Natural killer cell (primary cell): ENCODE results near the gene SCN7A. TPM values are rescaled to one million over a fixed set of nuclear protein-coding genes. Genes with fewer than 3 reads are reported as not detected.

Experiments used
- ATAC-seq, 3 donors: fragments of 150-1000 bp in 2 of 3; fragments of 200-7000 bp in 1 of 3; cut with Tn5 transposase; 1 replicate in 1 of 3; 2 replicates in 2 of 3; pipeline ENCODE4 v1.10.0; 2021; ENCODE audit warnings: mild to moderate bottlenecking in 2 of 3, moderate library complexity in 2 of 3
- DNase-seq, 2 donors: peaks; one replicate each; pipeline versions ENCODE4 v3.0.0 to v3.0.0-alpha.2; 2013 to 2021; ENCODE audit warnings: mixed read lengths in 1 of 2
- H3K27ac ChIP-seq: one replicate; pipeline ENCODE4 v1.5.1; 2013; ENCODE audit warnings: mild to moderate bottlenecking, low read length
- H3K27me3 ChIP-seq: one replicate; pipeline ENCODE4 v1.6.1; 2013; ENCODE audit warnings: low read length; ENCODE audit not compliant: control insufficient read depth, insufficient read depth
- H3K36me3 ChIP-seq: one replicate; pipeline ENCODE4 v1.6.1; 2013; ENCODE audit warnings: low read length; ENCODE audit not compliant: control insufficient read depth, insufficient read depth
- H3K4me1 ChIP-seq: one replicate; pipeline ENCODE4 v1.6.1; 2013; ENCODE audit warnings: low read length; ENCODE audit not compliant: control insufficient read depth, insufficient read depth
- H3K4me3 ChIP-seq: one replicate; pipeline ENCODE4 v1.5.1; 2013; ENCODE audit warnings: low read length
- H3K9me3 ChIP-seq: one replicate; pipeline ENCODE4 v1.6.1; 2013; ENCODE audit warnings: low read length; ENCODE audit not compliant: control insufficient read depth, insufficient read depth
- H3K27ac Mint-ChIP-seq, 2 donors: one replicate each; pipeline ENCODE4 v1.8.0; 2022; ENCODE audit warnings: mild to moderate bottlenecking in 2 of 2, mixed read lengths in 2 of 2, moderate library complexity in 1 of 2
- H3K27me3 Mint-ChIP-seq, 2 donors: one replicate each; pipeline ENCODE4 v1.8.0; 2022; ENCODE audit warnings: low read depth in 2 of 2, mixed read lengths in 2 of 2
- H3K36me3 Mint-ChIP-seq: one replicate; pipeline ENCODE4 v1.8.0; 2022; ENCODE audit warnings: mixed read lengths
- H3K4me1 Mint-ChIP-seq, 2 donors: one replicate each; pipeline ENCODE4 v1.8.0; 2022; ENCODE audit warnings: mixed read lengths in 2 of 2
- H3K4me3 Mint-ChIP-seq: one replicate; pipeline ENCODE4 v1.8.0; 2022; ENCODE audit warnings: mild to moderate bottlenecking, moderate library complexity, mixed read lengths
- H3K9me3 Mint-ChIP-seq, 2 donors: one replicate each; pipeline ENCODE4 v1.8.0; 2022; ENCODE audit warnings: mixed read lengths in 2 of 2
- WGBS: methylation state at CpG from one replicate; pipeline ENCODE4 v1.1.7; 2013; ENCODE audit warnings: missing lambda C conversion rate; ENCODE audit not compliant: insufficient coverage; 5-methylcytosine and 5-hydroxymethylcytosine counted together
- intact Hi-C: fragments of 100-400 bp; cut with micrococcal nuclease; formaldehyde crosslinking; loops from one replicate; pipeline ENCODE4 v1.14.2; 2022
- total RNA-seq, 4 donors: library from RNA; stranded (reverse); fragments of 120-200 nt in 1 of 4; gene quantifications; one replicate each; pipeline versions ENCODE4 v1.2.3 to v1.2.4, GENCODE V29; 2013 to 2022
- TF ChIP-seq, protein P1 (sequence below): fragments of 200-600 bp; IDR thresholded peaks from one replicate; pipeline ENCODE4 v1.8.0; 2022; ENCODE audit warnings: antibody characterized with exemption

Gene SCN7A
- total RNA-seq, 3 donors from 2014 or later (not counting 1 experiment from before 2014, with no cell fraction given) = not detected

DNA sequence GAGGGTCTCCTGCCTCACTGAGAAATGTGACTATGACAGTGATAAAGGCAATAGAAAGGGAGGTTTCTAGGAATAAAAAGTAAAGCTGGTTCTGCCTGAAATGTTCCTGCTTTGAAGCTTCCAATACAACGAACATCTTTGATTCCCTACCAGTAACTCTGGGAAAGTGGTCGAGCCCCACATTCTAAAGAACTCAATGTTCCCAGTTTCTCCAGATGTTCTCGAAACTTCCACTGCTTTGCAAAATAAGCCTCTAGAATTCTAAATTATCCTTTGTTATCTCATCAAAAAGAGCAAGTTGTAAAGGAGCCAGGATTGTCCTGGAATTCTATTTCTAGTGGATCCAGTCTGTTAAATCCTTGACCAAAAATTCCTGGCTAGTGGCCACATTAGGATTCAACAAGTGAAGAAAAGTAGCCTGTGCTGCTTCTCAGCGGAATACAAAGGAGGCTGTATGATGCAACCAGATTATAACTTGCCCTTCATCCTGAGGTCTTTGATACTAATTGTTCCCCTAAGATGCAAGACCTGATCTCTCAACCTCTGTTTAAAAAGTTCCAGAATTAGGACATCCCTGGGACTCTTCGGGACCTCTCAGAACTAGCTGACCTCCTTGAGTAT lies 8.4 kb downstream of the SCN7A start:
- Histone ChIP-seq H3K27ac (no peak overlapping the region), H3K36me3 (no peaks in the 10 kb centered on the region), H3K4me1 (no peaks in the 10 kb centered on the region), H3K27me3 (no peaks in the 10 kb centered on the region), H3K9me3 (no peaks in the 10 kb centered on the region), H3K4me3 (no peak overlapping the region)
- DNase-seq (no peak), ATAC-seq (no peak)
- Mint-ChIP-seq H3K27ac (no peak overlapping the region), H3K27me3 (no peaks in the 10 kb centered on the region), H3K4me1 (no peaks in the 10 kb centered on the region), H3K9me3 (peaks cover 6 to 7% of the 10 kb centered on the region in 2 donors), H3K4me3 (no peak overlapping the region), H3K36me3 (no peaks in the 10 kb centered on the region)
- intact Hi-C loops = no loop called here
- WGBS = 79% methylated on average over 5 of the region's 5 CpGs
- TF ChIP-seq, protein P1, sequence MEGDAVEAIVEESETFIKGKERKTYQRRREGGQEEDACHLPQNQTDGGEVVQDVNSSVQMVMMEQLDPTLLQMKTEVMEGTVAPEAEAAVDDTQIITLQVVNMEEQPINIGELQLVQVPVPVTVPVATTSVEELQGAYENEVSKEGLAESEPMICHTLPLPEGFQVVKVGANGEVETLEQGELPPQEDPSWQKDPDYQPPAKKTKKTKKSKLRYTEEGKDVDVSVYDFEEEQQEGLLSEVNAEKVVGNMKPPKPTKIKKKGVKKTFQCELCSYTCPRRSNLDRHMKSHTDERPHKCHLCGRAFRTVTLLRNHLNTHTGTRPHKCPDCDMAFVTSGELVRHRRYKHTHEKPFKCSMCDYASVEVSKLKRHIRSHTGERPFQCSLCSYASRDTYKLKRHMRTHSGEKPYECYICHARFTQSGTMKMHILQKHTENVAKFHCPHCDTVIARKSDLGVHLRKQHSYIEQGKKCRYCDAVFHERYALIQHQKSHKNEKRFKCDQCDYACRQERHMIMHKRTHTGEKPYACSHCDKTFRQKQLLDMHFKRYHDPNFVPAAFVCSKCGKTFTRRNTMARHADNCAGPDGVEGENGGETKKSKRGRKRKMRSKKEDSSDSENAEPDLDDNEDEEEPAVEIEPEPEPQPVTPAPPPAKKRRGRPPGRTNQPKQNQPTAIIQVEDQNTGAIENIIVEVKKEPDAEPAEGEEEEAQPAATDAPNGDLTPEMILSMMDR = no peak

DNA sequence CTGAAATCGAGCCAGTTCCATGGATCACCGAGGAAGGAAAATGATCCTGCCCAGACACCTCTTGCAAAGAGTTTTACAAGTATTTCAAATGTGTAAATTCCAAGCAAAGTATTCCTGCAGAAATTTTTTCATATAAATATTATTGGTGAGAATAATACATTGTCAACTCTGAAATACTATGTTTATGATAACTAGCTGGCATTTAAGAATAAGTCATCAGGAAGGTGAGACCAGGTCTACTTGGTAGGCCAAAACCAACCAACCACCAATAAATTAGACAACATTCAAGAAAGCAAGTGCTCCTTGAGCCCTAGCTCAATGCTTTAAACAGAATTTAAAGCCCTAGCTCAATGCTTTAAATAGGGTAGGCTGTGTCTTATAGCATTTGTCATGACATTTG lies 21.7 kb downstream of the SCN7A start:
- WGBS = 68% methylated on average over 2 of the region's 2 CpGs
- ATAC-seq = no peak
- intact Hi-C loops = no loop called here
- Mint-ChIP-seq H3K4me1 (no peaks in the 10 kb centered on the region), H3K4me3 (no peak overlapping the region), H3K27me3 (no peaks in the 10 kb centered on the region), H3K9me3 (peaks cover 4 to 7% of the 10 kb centered on the region in 2 donors), H3K27ac (no peak overlapping the region), H3K36me3 (no peaks in the 10 kb centered on the region)
- Histone ChIP-seq H3K9me3 (no peaks in the 10 kb centered on the region), H3K27ac (no peak overlapping the region), H3K27me3 (no peaks in the 10 kb centered on the region), H3K36me3 (no peaks in the 10 kb centered on the region), H3K4me1 (no peaks in the 10 kb centered on the region), H3K4me3 (no peak overlapping the region)
- DNase-seq = no peak
- TF ChIP-seq, protein P1 = no peak

DNA sequence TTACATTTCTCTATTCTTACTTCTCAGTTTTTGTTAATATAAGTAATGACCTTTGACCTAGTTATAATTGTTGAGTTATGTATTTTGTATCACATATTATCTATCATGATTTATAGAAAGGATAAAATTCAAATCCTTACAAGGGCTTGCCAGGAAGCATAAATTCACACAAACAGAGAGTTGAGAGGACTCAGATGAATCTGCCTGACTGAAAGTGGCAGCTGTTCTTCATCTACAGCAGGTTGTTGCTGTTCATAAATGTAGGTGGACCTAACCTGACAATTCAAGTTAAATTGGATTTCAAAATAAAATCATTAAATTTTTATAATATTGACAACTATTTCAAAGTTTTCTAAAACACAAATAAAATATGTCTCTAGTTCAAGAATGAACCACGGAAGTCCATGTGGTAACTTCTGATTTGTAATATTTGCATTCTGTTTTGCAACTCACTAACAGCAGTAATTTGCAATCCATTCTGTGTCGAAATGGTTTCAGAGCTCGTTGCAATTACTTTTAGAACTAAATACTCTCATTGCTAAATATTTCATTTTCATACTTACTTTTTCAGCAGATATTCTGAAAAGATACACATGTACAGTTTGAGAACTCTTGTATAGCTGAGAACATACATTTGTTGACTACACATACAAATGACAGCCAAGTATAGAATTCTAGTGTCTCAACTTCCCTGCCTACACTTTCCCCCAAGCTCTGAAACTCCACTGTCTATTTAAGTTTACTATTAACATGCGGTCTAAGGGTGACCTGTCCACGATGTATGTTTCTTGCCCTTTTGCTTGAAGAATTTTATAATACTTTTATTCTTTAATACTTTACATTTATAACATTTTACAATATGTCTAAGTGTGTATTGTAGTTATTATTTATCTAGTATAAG lies 25.7 kb downstream of the SCN7A start:
- H3K36me3 Mint-ChIP-seq = no peaks in the 10 kb centered on the region
- no peak for ATAC-seq
- Histone ChIP-seq H3K36me3 (no peaks in the 10 kb centered on the region), H3K27me3 (no peaks in the 10 kb centered on the region), H3K9me3 (no peaks in the 10 kb centered on the region), H3K4me1 (no peaks in the 10 kb centered on the region), H3K4me3 (no peak overlapping the region), H3K27ac (no peak overlapping the region)
- H3K27ac Mint-ChIP-seq = no peak overlapping the region
- intact Hi-C loops = no loop called here
- H3K27me3 Mint-ChIP-seq = no peaks in the 10 kb centered on the region
- no peak for DNase-seq
- H3K9me3 Mint-ChIP-seq = peaks cover 2 to 3% of the 10 kb centered on the region in 2 donors
- no peak overlapping the region for H3K4me3 Mint-ChIP-seq
- TF ChIP-seq, protein P1 = no peak
- 72% methylated on average over 3 of the region's 5 CpGs for WGBS
- H3K4me1 Mint-ChIP-seq = no peaks in the 10 kb centered on the region
